ENCODE results near the gene SYCP1. TPM values are rescaled to one million over a fixed set of nuclear protein-coding genes. Genes with fewer than 3 reads are reported as not detected.
A peak's percentile ranks its signal among the peaks of the same experiment; 100 is the strongest.

SYCP1 gene
- total and polyA plus RNA-seq, 2 of the 13 experiments (the other 11 are each of a cell fraction or from before 2014, with no cell fraction given), result not detected

- Histone ChIP-seq H3K4me1 (ENCODE audit: insufficient read depth, low read length) (peaks cover 7% of the 10 kb centered on the region; the same call in 1 of the 2 replicates), H4K20me1 (ENCODE audit: insufficient read depth, low read length) (no peaks in the 10 kb centered on the region), H3K9ac (ENCODE audit: insufficient read depth, low read depth, low read length) (no peak overlapping the region), H3K9me3 (ENCODE audit: low read length) (no peaks in the 10 kb centered on the region; the same call in 1 of the 2 replicates), H3K27ac (ENCODE audit: extremely low read length, insufficient read depth, low read length) (no peak overlapping the region), H2AFZ (ENCODE audit: low read length) (no peak overlapping the region), H3K36me3 (replicated peaks in 1 of 2; ENCODE audit: control insufficient read depth in 1 of 2, insufficient read depth in 2 of 2, low read length in 2 of 2) (no peaks in the 10 kb centered on the region), H3K79me2 (ENCODE audit: insufficient read depth, low read length) (no peaks in the 10 kb centered on the region), H3K4me2 (ENCODE audit: low read depth, low read length) (no peak overlapping the region), H3K27me3 (ENCODE audit: control insufficient read depth in 1 of 2, insufficient read depth in 2 of 2, low read length in 2 of 2) (no peaks in the 10 kb centered on the region), H3K4me3 (replicated peaks in 1 of 3; ENCODE audit: insufficient read depth in 1 of 3, low read depth in 2 of 3, low read length in 3 of 3) (no peak overlapping the region)
- no peak for FAIRE-seq
- no TSS peak for BruUV-seq (replicated peaks)
- intact Hi-C loops (cut with micrococcal nuclease; ENCODE audit: unreplicated experiment), result no loop called here
- no peak for ATAC-seq
- POLR2A ChIA-PET, result no interaction called here
- DNase-seq (ENCODE audit: low spot score), result no peak
- in situ Hi-C loops (cut with HindIII; ENCODE audit: extremely low pct_ligation_motif_present, low pct_unique_long_range_greater_than_20kb), result no loop called here
- CTCF ChIA-PET (ENCODE audit: low intra/inter-chr PET ratio, low total read pairs), result no interaction called here
- TF ChIP-seq ATF7 (IDR thresholded peaks at IDR 0.05), result peak; percentile 80
- TF ChIP-seq ATF7 (CRISPR knock-in tag; IDR thresholded peaks at IDR 0.05), result no peak
- TF ChIP-seq TAF1 (CRISPR knock-in tag; IDR thresholded peaks at IDR 0.05), result no peak
- TF ChIP-seq SMC3 (IDR thresholded peaks at IDR 0.05; ENCODE audit: low read length), result no peak
- no peak for TF ChIP-seq AKNA (CRISPR knock-in tag; IDR thresholded peaks at IDR 0.05; ENCODE audit: borderline replicate concordance)
- no peak for TF ChIP-seq ZUFSP (CRISPR knock-in tag; IDR thresholded peaks at IDR 0.05; ENCODE audit: borderline replicate concordance)
- no peak for TF ChIP-seq PBX2 (CRISPR knock-in tag; IDR thresholded peaks at IDR 0.05)
- TF ChIP-seq MED1 (CRISPR knock-in tag; IDR thresholded peaks at IDR 0.05), result no peak
- TF ChIP-seq CBFB (CRISPR knock-in tag; IDR thresholded peaks at IDR 0.05), result no peak
- TF ChIP-seq CREB1 (IDR thresholded peaks at IDR 0.05), result peak; percentile 68
- no peak for TF ChIP-seq CREB1 (CRISPR knock-in tag; IDR thresholded peaks at IDR 0.05)
Observed at GRCh38 chr1:114821978-114822377, 32.7 kb upstream of the SYCP1 start.
